IMR-90 (cell line): ENCODE measurements around the gene NOD2.

Experiments used
- BHLHE40 ChIP-seq: fragments of 150-350 bp; IDR thresholded peaks from 2 replicates; pipeline ENCODE4 v1.6.1; 2016; ENCODE audit warnings: mild to moderate bottlenecking, low read depth, low read length
- CEBPB ChIP-seq: IDR thresholded peaks from 2 replicates; pipeline ENCODE4 v1.6.1; 2012; ENCODE audit warnings: low read depth, low read length, improper control_type of control experiment
- FOS ChIP-seq: fragments of 150-350 bp; IDR thresholded peaks from 2 replicates; pipeline ENCODE4 v1.6.1; 2016; ENCODE audit warnings: low read depth, low read length
- MAFK ChIP-seq: IDR thresholded peaks from 2 replicates; pipeline ENCODE4 v1.6.1; 2012; ENCODE audit warnings: low read depth, low read length, improper control_type of control experiment
- MAZ ChIP-seq: IDR thresholded peaks from 2 replicates; pipeline ENCODE4 v1.6.1; 2012; ENCODE audit warnings: low read depth, mild to moderate bottlenecking, low read length, improper control_type of control experiment, moderate library complexity, borderline replicate concordance
- MXI1 ChIP-seq: IDR thresholded peaks from 2 replicates; pipeline ENCODE4 v1.6.1; 2012; ENCODE audit warnings: low read depth, mild to moderate bottlenecking, low read length, moderate library complexity, borderline replicate concordance
- NFE2L2 ChIP-seq: fragments of 150-350 bp; IDR thresholded peaks from 2 replicates; pipeline ENCODE4 v1.6.1; 2016; ENCODE audit warnings: low read depth, mild to moderate bottlenecking, low read length
- POLR2A ChIP-seq: IDR thresholded peaks from 2 replicates; pipeline ENCODE4 v1.6.1; 2012; ENCODE audit warnings: mild to moderate bottlenecking, low read depth, low read length
- RAD21 ChIP-seq: IDR thresholded peaks from 2 replicates; pipeline ENCODE4 v1.6.1; 2012; ENCODE audit warnings: low read length, improper control_type of control experiment
- RCOR1 ChIP-seq: IDR thresholded peaks from 2 replicates; pipeline ENCODE4 v1.6.1; 2012; ENCODE audit warnings: mild to moderate bottlenecking, low read length, improper control_type of control experiment; ENCODE audit not compliant: insufficient replicate concordance
- RFX5 ChIP-seq: IDR thresholded peaks from 2 replicates; pipeline ENCODE4 v1.8.0; 2012; ENCODE audit warnings: low read depth, mild to moderate bottlenecking, low read length, moderate library complexity
- TF ChIP-seq, protein P1 (sequence below): conservative IDR thresholded peaks from 2 replicates; pipeline ENCODE4 v1.5.1; 2012; ENCODE audit warnings: mild to moderate bottlenecking, low read depth, low read length, improper control_type of control experiment

GRCh38 chr16:50706250-50706649 lies 12.8 kb downstream of the NOD2 start:
- TF ChIP-seq POLR2A (no peak), RAD21 (no peak), NFE2L2 (no peak), BHLHE40 (no peak), RFX5 (no peak), RCOR1 (no peak), MXI1 (no peak), FOS (no peak), CEBPB (no peak), MAZ (no peak), MAFK (no peak)
- TF ChIP-seq, protein P1, sequence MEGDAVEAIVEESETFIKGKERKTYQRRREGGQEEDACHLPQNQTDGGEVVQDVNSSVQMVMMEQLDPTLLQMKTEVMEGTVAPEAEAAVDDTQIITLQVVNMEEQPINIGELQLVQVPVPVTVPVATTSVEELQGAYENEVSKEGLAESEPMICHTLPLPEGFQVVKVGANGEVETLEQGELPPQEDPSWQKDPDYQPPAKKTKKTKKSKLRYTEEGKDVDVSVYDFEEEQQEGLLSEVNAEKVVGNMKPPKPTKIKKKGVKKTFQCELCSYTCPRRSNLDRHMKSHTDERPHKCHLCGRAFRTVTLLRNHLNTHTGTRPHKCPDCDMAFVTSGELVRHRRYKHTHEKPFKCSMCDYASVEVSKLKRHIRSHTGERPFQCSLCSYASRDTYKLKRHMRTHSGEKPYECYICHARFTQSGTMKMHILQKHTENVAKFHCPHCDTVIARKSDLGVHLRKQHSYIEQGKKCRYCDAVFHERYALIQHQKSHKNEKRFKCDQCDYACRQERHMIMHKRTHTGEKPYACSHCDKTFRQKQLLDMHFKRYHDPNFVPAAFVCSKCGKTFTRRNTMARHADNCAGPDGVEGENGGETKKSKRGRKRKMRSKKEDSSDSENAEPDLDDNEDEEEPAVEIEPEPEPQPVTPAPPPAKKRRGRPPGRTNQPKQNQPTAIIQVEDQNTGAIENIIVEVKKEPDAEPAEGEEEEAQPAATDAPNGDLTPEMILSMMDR, result no peak
